ENCODE results near the gene STMN3.

DNA sequence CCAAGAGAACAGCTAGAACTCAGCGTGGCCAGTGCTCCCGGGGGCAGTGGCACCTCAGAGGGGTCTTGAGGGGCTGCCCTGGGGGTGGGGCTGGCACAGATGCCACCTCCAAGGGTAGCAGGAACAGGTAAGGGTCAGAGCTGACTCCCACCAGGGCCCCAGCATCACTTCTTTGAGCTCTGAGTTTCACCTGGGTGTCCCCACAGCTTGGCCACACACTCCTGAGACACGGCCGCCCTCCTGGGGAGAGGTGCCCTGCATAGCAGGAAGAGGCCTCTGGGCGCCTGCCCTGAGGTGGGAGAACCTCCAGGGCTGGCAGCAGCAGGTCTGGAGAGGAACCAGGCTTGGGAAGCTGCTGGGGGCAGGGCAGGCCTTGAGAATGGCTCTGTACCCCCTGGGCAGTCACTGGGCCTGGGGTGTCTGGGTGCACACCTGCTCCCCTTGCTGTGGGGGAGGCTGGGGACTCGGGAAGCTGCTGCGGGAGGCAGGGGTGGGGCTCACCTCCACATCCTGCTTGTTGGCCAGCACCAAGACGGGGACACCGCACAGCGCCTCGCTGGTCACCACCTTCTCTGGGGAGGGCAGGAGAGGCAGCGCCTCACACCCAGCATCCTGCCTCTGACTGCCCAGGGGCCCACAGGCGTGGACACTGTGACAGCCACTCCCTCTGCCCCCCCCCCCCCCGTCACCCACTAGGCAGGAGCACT lies 48.3 kb upstream of the STMN3 start:
- TF ChIP-seq, protein P1, sequence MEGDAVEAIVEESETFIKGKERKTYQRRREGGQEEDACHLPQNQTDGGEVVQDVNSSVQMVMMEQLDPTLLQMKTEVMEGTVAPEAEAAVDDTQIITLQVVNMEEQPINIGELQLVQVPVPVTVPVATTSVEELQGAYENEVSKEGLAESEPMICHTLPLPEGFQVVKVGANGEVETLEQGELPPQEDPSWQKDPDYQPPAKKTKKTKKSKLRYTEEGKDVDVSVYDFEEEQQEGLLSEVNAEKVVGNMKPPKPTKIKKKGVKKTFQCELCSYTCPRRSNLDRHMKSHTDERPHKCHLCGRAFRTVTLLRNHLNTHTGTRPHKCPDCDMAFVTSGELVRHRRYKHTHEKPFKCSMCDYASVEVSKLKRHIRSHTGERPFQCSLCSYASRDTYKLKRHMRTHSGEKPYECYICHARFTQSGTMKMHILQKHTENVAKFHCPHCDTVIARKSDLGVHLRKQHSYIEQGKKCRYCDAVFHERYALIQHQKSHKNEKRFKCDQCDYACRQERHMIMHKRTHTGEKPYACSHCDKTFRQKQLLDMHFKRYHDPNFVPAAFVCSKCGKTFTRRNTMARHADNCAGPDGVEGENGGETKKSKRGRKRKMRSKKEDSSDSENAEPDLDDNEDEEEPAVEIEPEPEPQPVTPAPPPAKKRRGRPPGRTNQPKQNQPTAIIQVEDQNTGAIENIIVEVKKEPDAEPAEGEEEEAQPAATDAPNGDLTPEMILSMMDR (IDR thresholded peaks at IDR 0.05) = no peak
- no peak for TF ChIP-seq POLR2A (IDR thresholded peaks at IDR 0.05)

Data from breast epithelium (tissue), 3 donors.